Activated T-cell treated with anti-CD3 and anti-CD28 coated beads, Interleukin-2, amount 50 U/mL, for 24 hours (primary cell): Measurements from ENCODE around the gene JAKMIP3.

Source experiments
- DNase-seq: peaks from one replicate; pipeline ENCODE4 v3.0.0-alpha.2; 2020
- H3K27ac Mint-ChIP-seq: 2 replicates; pipeline ENCODE4 v1.8.0; 2020; ENCODE audit warnings: mild to moderate bottlenecking, mixed read lengths
- H3K27me3 Mint-ChIP-seq: 2 replicates; pipeline ENCODE4 v1.8.0; 2020; ENCODE audit warnings: mixed read lengths
- H3K36me3 Mint-ChIP-seq: 2 replicates; pipeline ENCODE4 v1.8.0; 2020; ENCODE audit warnings: low read depth, mixed read lengths
- H3K4me1 Mint-ChIP-seq: 2 replicates; pipeline ENCODE4 v1.8.0; 2020; ENCODE audit warnings: low read depth, mixed read lengths
- H3K4me3 Mint-ChIP-seq: 2 replicates; pipeline ENCODE4 v1.8.0; 2020; ENCODE audit warnings: mild to moderate bottlenecking, moderate library complexity, mixed read lengths
- H3K9me3 Mint-ChIP-seq: 2 replicates; pipeline ENCODE4 v1.8.0; 2020; ENCODE audit warnings: mixed read lengths

Gene JAKMIP3

GRCh38 chr10:132113766-132114365 is 48.1 kb downstream of the JAKMIP3 start:
- no peak overlapping the region for H3K4me3 Mint-ChIP-seq
- H3K9me3 Mint-ChIP-seq, result no peaks in the 10 kb centered on the region
- H3K4me1 Mint-ChIP-seq, result no peaks in the 10 kb centered on the region
- no peaks in the 10 kb centered on the region for H3K27me3 Mint-ChIP-seq
- no peak overlapping the region for H3K27ac Mint-ChIP-seq
- no peak for DNase-seq
- H3K36me3 Mint-ChIP-seq, result no peaks in the 10 kb centered on the region

GRCh38 chr10:132114953-132115520 is 49.3 kb downstream of the JAKMIP3 start:
- no peak overlapping the region for H3K27ac Mint-ChIP-seq
- H3K36me3 Mint-ChIP-seq, result no peaks in the 10 kb centered on the region
- no peaks in the 10 kb centered on the region for H3K27me3 Mint-ChIP-seq
- H3K4me3 Mint-ChIP-seq, result no peak overlapping the region
- DNase-seq, result no peak
- H3K4me1 Mint-ChIP-seq, result no peaks in the 10 kb centered on the region
- H3K9me3 Mint-ChIP-seq, result no peaks in the 10 kb centered on the region
